Measurements from ENCODE around the gene KBTBD12. TPM values are rescaled to one million over a fixed set of nuclear protein-coding genes. Genes with fewer than 3 reads are reported as not detected.

KBTBD12 gene
- polyA plus RNA-seq, 1 experiment = not detected

GRCh38 chr3:127962937-127963336 is 47.9 kb downstream of the KBTBD12 start:
- Histone ChIP-seq H3K4me3 (ENCODE audit: low read depth, low read length) (no peak overlapping the region), H3K9me3 (ENCODE audit: control insufficient read depth, insufficient read depth, low read length) (no peaks in the 10 kb centered on the region), H3K27me3 (ENCODE audit: control insufficient read depth, insufficient read depth, low read length) (peaks cover 38% of the 10 kb centered on the region), H3K27ac (ENCODE audit: low read depth, low read length) (no peak overlapping the region)
- CTCF ChIA-PET = no interaction called here
- POLR2A ChIA-PET = no interaction called here
- TF ChIP-seq CTCF (IDR thresholded peaks at IDR 0.05; ENCODE audit: low read depth, low read length) = no peak
- DNase-seq (ENCODE audit: low read depth, low spot score) = no peak

DNA sequence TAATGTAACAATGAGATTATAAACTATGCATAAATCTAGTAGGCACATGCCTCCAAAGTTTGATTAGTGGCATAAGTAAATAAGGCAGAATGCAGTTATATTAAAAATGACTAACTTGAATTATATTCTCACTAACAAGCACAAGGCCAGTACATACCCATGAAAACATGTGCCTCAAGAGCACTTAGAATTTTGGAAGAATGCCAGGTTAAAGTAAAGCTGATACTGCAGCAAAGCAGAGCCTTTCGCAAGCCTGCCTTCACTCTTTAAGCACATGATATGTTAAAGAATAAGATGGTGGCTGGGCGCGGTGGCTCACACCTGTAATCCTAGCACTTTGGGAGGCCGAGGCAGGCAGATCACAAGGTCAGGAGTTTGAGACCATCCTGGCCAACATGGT is 49.0 kb downstream of the KBTBD12 start:
- Histone ChIP-seq H3K9me3 (ENCODE audit: control insufficient read depth, insufficient read depth, low read length) (no peaks in the 10 kb centered on the region), H3K27me3 (ENCODE audit: control insufficient read depth, insufficient read depth, low read length) (peaks cover 43% of the 10 kb centered on the region), H3K4me3 (ENCODE audit: low read depth, low read length) (no peak overlapping the region), H3K27ac (ENCODE audit: low read depth, low read length) (no peak overlapping the region)
- no peak for DNase-seq (ENCODE audit: low read depth, low spot score)
- no peak for TF ChIP-seq CTCF (IDR thresholded peaks at IDR 0.05; ENCODE audit: low read depth, low read length)
- ChIA-PET POLR2A (no interaction called here), CTCF (no interaction called here)

- Histone ChIP-seq H3K4me3 (ENCODE audit: low read depth, low read length) (no peak overlapping the region), H3K27me3 (ENCODE audit: control insufficient read depth, insufficient read depth, low read length) (peaks cover 43% of the 10 kb centered on the region), H3K9me3 (ENCODE audit: control insufficient read depth, insufficient read depth, low read length) (no peaks in the 10 kb centered on the region), H3K27ac (ENCODE audit: low read depth, low read length) (no peak overlapping the region)
- DNase-seq (ENCODE audit: low read depth, low spot score) = no peak
- ChIA-PET CTCF (no interaction called here), POLR2A (no interaction called here)
- no peak for TF ChIP-seq CTCF (IDR thresholded peaks at IDR 0.05; ENCODE audit: low read depth, low read length)
Measured at GRCh38 chr3:127964816-127965215, 49.8 kb downstream of the KBTBD12 start.

DNA sequence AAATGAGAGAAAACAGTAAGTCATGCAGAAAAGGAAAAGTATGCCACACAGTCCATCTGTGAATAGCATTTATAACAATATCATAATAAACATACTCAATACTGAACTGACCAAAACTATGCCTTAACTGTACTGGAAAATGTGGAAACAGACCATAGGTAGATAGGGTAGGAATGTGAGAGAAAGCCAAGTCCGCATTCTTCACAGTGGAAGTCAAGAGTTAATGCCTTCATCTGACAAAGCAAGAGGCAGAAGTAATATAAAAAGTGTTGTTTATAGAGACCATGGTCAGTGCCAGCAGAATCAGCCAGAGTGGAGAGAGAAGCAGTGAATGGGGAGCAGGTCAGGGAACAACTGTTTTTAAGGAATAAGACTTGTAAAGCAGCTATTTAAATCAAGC is 52.3 kb downstream of the KBTBD12 start:
- DNase-seq (ENCODE audit: low read depth, low spot score) = no peak
- no peak for TF ChIP-seq CTCF (IDR thresholded peaks at IDR 0.05; ENCODE audit: low read depth, low read length)
- H3K27ac ChIP-seq (ENCODE audit: low read depth, low read length) = no peak overlapping the region
- peaks cover 35% of the 10 kb centered on the region for H3K27me3 ChIP-seq (ENCODE audit: control insufficient read depth, insufficient read depth, low read length)
- no peak overlapping the region for H3K4me3 ChIP-seq (ENCODE audit: low read depth, low read length)
- ChIA-PET CTCF (interaction anchor here (0.8 kb wide), 1 partner anchor 7 kb away, joined by 3 read pairs; no protein-coding TSS in a partner anchor), POLR2A (no interaction called here)
- no peaks in the 10 kb centered on the region for H3K9me3 ChIP-seq (ENCODE audit: control insufficient read depth, insufficient read depth, low read length)

GRCh38 chr3:127970966-127971592 is 56.0 kb downstream of the KBTBD12 start:
- POLR2A ChIA-PET = no interaction called here
- no peaks in the 10 kb centered on the region for H3K9me3 ChIP-seq (ENCODE audit: control insufficient read depth, insufficient read depth, low read length)
- peak; percentile 76 for TF ChIP-seq CTCF (IDR thresholded peaks at IDR 0.05; ENCODE audit: low read depth, low read length)
- H3K27me3 ChIP-seq (ENCODE audit: control insufficient read depth, insufficient read depth, low read length) = peaks cover 39% of the 10 kb centered on the region
- peak; percentile 18 for DNase-seq (ENCODE audit: low read depth, low spot score)
- H3K27ac ChIP-seq (ENCODE audit: low read depth, low read length) = no peak overlapping the region
- CTCF ChIA-PET = interaction anchor here (0.7 to 2.9 kb wide), 14 partner anchors 10 to 396 kb away, joined by 3 to 12 read pairs (median 3); no protein-coding TSS in a partner anchor
- H3K4me3 ChIP-seq (ENCODE audit: low read depth, low read length) = no peak overlapping the region

Measured in AG04450 (cell line).